HG03097 (cell line): ENCODE data around the gene SLC13A1.
"Not testable (repeated sequence)": the region's sequence is repeated elsewhere in the genome, so short reads cannot be mapped to it uniquely, and the experiment has no call there.

Experiments
- ATAC-seq: cut with Tn5 transposase; IDR thresholded peaks from one replicate; pipeline ENCODE4 v1.9.1; 2021; ENCODE audit not compliant: unreplicated experiment, low FRiP score

SLC13A1 gene, protein sequence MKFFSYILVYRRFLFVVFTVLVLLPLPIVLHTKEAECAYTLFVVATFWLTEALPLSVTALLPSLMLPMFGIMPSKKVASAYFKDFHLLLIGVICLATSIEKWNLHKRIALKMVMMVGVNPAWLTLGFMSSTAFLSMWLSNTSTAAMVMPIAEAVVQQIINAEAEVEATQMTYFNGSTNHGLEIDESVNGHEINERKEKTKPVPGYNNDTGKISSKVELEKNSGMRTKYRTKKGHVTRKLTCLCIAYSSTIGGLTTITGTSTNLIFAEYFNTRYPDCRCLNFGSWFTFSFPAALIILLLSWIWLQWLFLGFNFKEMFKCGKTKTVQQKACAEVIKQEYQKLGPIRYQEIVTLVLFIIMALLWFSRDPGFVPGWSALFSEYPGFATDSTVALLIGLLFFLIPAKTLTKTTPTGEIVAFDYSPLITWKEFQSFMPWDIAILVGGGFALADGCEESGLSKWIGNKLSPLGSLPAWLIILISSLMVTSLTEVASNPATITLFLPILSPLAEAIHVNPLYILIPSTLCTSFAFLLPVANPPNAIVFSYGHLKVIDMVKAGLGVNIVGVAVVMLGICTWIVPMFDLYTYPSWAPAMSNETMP

GRCh38 chr7:123199883-123200282 lies at the start of gene SLC13A1:
Gene SLC13A1 (minus strand): TSS chr7:123199969. CDS start chr7:123199946, 23 bp downstream.
- ATAC-seq: no peak

DNA sequence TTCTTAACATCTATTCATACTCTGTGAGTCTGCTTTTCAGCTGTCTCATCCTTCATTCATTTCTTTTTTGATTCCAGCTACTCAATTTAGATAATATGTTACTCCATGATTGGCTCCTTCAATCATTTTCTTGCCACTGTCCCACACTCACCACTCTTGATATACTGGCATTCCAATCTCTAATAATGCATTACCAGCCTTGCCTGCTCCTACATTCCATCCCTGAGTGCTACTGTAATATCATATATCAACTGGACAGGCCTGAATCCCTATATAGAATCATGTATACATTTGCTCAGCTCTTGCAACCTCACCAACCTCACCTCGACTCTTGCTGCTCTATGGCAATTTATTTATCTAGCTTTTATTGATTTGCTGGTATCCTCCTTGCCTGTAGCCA lies 45.0 kb upstream of the SLC13A1 start:
- ATAC-seq: no peak

- ATAC-seq: no peak
These were observed 42.8 kb upstream of the SLC13A1 start for GRCh38 chr7:123242467-123243092.

DNA sequence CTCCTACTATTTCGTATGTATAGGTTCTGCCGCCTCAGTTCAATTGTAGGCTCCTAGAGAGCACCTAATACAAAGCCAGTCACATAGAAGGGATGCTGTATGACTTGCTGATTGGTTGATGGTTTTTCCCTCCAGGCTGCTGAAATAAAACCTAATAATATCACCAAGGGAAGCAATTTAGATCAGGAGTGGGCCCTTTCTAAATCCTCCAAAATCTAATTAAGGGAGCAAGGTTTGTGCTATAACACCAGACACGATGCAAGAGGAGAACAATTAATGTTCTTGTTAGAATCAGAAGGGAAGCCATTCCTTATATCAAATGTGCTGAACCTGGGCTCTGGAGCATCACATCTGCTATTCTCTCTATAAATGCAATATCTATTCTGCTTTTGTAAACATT lies 42.0 kb upstream of the SLC13A1 start:
- no peak for ATAC-seq

DNA sequence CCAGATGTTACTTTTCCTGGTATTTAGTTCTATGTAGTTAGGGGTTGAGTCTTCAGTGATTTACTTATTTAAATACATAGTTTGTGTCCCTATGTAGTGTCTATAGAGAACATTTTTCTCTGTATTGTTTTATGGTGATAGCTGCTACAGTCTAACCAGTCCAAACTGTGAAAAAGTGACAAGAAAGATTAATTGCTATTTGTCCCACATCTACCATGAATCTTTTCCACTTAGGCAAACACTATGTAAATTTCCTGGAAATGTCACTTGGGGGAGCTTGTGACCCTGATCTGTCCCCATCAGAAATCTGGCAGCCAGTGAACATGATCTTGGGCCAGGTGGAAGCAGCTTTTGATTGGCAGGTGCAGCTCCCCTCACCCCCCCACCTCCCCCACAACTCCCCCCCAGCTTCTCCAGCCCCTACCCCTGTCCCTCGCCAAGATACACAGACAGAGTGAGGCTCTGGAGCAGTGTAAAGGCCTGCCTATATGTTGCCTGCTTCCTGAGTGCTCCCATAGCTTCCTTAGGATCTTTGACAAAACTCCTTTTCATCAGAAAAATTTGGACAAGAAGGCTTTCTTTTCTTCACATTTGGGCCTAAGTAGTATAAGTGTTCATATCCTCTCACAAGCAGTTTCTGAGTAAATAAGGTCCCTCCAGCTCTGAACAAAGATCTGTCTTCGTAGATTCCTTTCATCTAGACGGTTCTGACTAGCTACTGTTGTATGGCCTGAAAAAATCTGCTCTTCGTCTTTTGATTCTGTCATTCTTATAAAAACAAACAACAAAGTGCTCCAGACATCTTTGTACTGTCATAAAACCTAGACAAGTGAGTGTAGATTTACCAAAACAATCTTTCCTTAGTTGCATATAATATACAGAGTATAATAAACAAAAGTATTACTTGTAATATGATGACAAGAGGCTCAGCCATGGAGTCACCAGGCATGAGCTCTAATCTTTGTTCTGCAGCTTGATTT lies 31.5 kb upstream of the SLC13A1 start:
- ATAC-seq: no peak

GRCh38 chr7:123230603-123231002 lies 30.8 kb upstream of the SLC13A1 start:
- ATAC-seq: no peak

GRCh38 chr7:123230147-123230546 lies 30.4 kb upstream of the SLC13A1 start:
- ATAC-seq: no peak

GRCh38 chr7:123229426-123229825 lies 29.7 kb upstream of the SLC13A1 start:
- ATAC-seq: no peak

- ATAC-seq: not testable (repeated sequence)
These were observed 27.9 kb upstream of the SLC13A1 start for GRCh38 chr7:123227666-123228065.

DNA sequence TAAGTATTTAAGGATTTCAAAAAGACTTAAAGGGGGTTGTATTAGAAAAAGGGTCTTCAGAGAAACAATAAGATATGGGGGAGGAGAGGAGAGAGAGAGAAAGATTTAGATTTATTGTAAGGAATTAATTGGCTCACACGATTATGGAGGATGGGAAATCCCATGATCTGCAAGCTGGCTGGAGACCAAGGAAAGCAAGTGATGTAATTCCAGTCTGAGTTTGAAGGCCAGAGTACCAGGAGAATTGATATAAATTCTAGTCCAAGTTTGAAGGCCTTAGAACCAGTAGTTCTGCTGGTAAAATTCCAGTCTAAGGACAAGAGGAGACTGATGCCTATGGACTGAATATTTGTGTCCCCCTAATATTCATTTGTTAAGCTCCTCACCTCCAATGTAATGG lies 20.6 kb upstream of the SLC13A1 start:
- no peak for ATAC-seq

DNA sequence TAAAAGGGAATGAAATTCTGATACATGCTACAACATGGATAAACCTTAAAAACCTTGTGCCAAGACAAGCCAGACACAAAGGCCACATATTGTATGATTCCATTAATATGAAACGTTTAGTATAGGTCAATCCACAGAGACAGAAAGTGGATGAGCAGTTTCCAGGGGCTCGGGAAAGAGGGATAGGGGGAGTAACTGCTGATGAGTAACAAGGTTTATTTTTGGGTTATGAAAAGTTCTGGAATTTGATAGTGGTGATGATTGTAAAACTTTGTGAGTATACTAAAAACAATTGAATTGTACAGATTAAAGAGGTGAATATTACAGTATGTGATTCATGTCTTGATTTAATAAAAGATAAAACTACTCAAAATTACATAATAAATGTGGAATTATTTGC lies 19.1 kb upstream of the SLC13A1 start:
- no peak for ATAC-seq

DNA sequence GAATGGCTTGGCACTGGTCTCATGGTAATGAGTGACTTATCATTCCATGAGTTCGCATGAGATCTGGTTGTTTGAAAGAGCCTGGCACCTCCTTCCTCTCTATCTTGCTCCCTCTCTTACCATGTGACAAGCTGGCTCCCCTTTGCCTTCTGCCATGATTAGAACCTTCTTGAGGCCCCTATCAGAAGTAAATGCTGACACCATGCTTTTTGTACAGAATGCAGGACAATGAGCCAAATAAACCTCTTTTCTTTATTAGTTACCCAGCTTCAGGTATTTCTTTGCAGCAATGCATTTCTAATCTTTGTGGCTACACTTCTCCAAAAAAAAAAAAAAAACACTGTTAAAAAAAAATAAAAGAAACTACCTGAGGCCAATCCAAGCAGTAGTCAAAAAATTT lies 17.1 kb upstream of the SLC13A1 start:
- no peak for ATAC-seq

DNA sequence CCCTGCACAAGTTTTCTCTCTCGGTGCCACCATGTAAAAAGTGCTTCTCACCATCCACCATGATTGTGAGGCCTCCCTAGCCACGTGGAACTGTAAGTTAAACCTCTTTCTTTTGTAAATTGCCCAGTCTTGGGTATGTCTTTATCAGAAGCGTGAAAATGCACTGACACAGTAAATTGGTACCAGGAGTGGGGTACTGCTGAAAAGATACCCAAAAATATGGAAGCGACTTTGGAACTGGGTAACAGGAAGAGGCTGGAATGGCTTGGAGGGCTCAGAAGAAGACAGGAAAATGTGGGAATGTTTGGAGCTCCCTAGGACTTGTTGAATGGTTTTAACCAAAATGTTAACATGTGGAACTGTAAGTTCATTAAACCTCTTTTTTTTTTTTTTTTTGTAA lies 15.6 kb upstream of the SLC13A1 start:
- ATAC-seq: no peak

GRCh38 chr7:123211545-123211944 lies 11.8 kb upstream of the SLC13A1 start:
- ATAC-seq: no peak

DNA sequence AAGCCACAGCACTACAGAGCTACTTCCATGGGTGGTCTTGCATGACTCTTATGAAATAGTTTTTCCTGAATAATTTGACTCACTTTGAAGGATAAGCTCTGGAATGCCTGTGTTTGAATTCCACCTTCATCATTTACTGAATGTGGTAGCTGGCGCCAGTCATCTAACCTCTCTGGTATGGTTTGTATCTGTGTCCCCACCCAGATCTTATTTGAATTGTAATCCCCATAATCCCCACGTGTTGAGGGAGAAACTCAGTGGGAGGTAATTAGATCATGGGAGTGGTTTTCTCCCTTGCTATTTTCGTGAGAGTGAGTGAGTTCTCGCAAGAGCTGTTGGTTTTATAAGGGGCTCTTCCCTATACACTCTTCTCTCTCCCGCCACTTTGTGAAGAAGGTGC lies 11.2 kb upstream of the SLC13A1 start:
- ATAC-seq: no peak

DNA sequence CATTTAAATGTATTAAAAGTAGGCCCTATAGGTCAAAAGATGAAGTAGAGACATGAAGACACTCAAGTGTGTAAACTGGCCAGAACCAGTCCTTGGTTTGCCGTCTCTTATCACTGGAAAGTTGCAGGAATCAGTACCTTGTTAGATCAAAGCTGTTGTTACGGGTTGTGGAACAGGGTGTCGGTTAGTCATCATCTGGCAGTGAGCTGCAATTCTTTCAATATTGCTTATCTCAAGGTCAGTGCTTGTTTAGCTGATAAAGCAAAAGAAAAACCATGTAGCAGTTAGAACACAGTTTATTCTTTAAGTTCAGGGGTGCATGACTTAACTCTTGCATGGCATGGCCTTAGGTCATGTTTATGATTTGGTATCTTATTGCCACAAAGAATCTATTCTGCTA lies 10.0 kb upstream of the SLC13A1 start:
- no peak for ATAC-seq

DNA sequence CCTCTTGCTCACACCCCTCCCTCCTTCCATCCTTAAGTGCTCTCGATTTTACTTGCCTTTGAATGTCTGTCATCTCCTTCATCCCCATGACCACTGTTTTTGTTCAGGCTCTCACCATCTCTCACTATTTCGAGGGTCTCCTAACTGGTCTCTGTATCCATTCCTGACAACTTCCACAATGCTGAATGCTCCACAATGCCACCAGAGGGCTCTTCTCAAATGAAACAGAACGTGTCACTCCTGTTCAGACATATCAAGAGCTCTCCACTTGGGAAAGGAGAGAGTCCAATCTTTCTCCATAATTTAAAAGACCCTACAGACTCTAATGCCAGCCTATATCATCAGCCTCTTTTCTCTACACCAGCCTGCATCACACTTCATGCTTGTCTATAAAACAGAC lies 9.0 kb upstream of the SLC13A1 start:
- ATAC-seq: no peak

DNA sequence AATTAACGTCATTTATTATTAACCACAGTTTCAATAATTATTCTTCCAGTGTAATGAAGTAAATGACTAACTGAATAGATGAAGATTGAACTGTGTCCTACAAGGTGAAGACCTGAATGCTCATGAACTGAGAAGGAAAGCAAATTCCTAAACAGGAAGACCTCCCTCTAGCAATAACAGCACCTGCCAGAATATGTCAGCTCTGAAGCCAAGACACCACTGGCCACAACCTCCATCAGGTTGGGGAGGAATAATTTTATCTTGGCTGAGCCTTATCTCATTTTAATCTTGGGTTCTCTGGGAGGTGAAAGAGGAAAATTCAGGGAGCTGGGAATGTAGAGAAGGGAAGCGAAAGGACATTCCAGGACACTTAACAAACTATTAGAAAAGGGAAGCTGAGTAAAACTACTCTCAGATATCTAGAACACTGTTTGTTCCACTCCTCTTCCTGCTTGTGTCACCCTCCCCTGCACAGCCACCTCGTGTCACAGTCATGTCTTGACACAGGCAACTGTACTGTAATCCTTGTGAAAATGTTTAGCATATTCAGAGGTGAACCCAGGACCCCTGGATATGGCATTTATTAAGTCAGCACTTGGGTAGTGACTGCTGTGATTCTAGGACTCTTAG lies 4.6 kb upstream of the SLC13A1 start:
- ATAC-seq: no peak

DNA sequence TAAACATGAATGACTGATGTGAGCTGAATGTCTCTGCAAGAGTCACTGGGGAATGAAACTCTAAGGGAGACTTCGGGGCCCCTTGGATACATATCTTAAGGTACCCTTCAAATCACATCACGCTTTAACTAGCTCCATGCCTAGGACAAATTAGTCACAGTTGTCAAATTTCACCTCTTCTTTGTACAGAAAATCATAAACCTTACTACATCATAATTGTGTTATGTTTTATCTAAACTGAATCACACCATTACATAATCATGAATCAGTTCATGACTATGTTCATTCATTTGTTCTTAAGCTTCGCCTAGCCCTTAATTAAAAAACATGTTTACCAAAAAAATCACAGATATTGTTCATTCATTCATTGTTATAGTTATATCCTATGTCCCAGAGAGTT lies 2.1 kb upstream of the SLC13A1 start:
- no peak for ATAC-seq
